Epithelial cell of proximal tubule (primary cell): Measurements from ENCODE around the gene RABAC1. TPM values are rescaled to one million over a fixed set of nuclear protein-coding genes. Genes with fewer than 3 reads are reported as not detected.

Experiments used
- DNase-seq: peaks from one replicate; pipeline ENCODE4 v3.0.0-alpha.2; 2011; ENCODE audit warnings: low read depth
- H3K4me3 ChIP-seq: 2 replicates; pipeline ENCODE4 v1.5.1; 2011; ENCODE audit warnings: low read depth, mild to moderate bottlenecking, low read length
- CTCF ChIP-seq: conservative IDR thresholded peaks from 2 replicates; pipeline ENCODE4 v1.5.1; 2012; ENCODE audit warnings: low read depth, mild to moderate bottlenecking, low read length
- total RNA-seq: library from RNA; depleted of rRNA; stranded (reverse); fragments of >200 nt; gene quantifications from 2 replicates; pipeline ENCODE4 v1.2.3, GENCODE V29; 2015

The RABAC1 gene
- total RNA-seq, 1 donor from 2014 or later = 161 TPM

- no peak for TF ChIP-seq CTCF
- no peak overlapping the region for H3K4me3 ChIP-seq
- DNase-seq = no peak
Observed at GRCh38 chr19:41923045-41923788, 35.9 kb downstream of the RABAC1 start.

- no peak for DNase-seq
- H3K4me3 ChIP-seq = no peak overlapping the region
- TF ChIP-seq CTCF = no peak
Observed at GRCh38 chr19:41922585-41922984, 36.5 kb downstream of the RABAC1 start.

GRCh38 chr19:41921577-41922576, 37.2 kb downstream of the RABAC1 start:
- DNase-seq = no peak
- no peak overlapping the region for H3K4me3 ChIP-seq
- no peak for TF ChIP-seq CTCF

GRCh38 chr19:41920882-41921576, 38.1 kb downstream of the RABAC1 start:
- TF ChIP-seq CTCF = no peak
- no peak for DNase-seq
- no peak overlapping the region for H3K4me3 ChIP-seq

GRCh38 chr19:41919948-41920712, 39.0 kb downstream of the RABAC1 start:
- no peak overlapping the region for H3K4me3 ChIP-seq
- DNase-seq = no peak
- TF ChIP-seq CTCF = no peak

- no peak for TF ChIP-seq CTCF
- H3K4me3 ChIP-seq = no peak overlapping the region
- no peak for DNase-seq
Observed at GRCh38 chr19:41918653-41919244, 40.4 kb downstream of the RABAC1 start.
